Measurements from ENCODE around the gene ZDHHC11B. TPM values are rescaled to one million over a fixed set of nuclear protein-coding genes. Genes with fewer than 3 reads are reported as not detected.
"Not testable (repeated sequence)": the region's sequence is repeated elsewhere in the genome, so short reads cannot be mapped to it uniquely, and the experiment has no call there.

Gene ZDHHC11B
- total RNA-seq, 2 donors from 2014 or later: 0.55 to 3.0 TPM

DNA sequence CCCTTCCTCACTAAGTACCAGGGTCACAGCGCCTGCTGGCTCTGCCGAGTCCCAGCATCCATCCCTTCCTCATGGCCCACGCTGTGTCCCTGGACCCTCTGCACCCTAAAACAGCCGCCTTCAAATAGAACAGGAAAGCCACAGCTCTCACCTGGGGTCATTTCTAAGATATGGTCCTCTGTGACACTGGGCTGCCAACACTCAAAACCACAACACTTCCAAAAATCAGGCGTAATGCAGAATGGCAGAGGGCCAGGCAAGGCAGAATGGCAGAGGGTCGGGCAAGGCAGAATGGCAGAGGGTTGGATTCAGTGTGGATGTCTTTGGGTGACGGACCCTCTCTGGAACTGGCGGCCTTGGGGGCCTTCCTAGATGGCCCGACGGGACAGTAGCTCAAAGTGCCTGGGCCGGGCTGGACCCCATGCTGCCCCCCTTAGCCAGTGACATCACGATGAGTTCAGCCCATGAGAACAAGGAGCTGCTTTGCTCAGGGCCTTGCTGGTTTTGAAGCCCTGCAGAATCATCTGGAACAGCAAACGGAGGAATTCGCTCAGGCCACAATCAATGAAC is 35.3 kb downstream of the ZDHHC11B start:
- intact Hi-C loops (cut with DNase I): no loop called here
- Histone ChIP-seq H3K4me3 (no peak overlapping the region), H3K36me3 (no peaks in the 10 kb centered on the region), H3K27me3 (replicated peaks; ENCODE audit: insufficient read depth) (no peaks in the 10 kb centered on the region), H3K9me3 (no peaks in the 10 kb centered on the region), H3K27ac (no peak overlapping the region), H3K4me1 (replicated peaks) (no peaks in the 10 kb centered on the region)
- no peak for DNase-seq (ENCODE audit: low spot score)
- WGBS: 83% methylated on average over 4 of the region's 14 CpGs
- TF ChIP-seq POLR2A (IDR thresholded peaks at IDR 0.05) (no peak), POLR2AphosphoS5 (IDR thresholded peaks at IDR 0.05) (no peak)
- TF ChIP-seq, protein P1, sequence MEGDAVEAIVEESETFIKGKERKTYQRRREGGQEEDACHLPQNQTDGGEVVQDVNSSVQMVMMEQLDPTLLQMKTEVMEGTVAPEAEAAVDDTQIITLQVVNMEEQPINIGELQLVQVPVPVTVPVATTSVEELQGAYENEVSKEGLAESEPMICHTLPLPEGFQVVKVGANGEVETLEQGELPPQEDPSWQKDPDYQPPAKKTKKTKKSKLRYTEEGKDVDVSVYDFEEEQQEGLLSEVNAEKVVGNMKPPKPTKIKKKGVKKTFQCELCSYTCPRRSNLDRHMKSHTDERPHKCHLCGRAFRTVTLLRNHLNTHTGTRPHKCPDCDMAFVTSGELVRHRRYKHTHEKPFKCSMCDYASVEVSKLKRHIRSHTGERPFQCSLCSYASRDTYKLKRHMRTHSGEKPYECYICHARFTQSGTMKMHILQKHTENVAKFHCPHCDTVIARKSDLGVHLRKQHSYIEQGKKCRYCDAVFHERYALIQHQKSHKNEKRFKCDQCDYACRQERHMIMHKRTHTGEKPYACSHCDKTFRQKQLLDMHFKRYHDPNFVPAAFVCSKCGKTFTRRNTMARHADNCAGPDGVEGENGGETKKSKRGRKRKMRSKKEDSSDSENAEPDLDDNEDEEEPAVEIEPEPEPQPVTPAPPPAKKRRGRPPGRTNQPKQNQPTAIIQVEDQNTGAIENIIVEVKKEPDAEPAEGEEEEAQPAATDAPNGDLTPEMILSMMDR (IDR thresholded peaks at IDR 0.05): no peak

- H3K4me3 ChIP-seq; DNase-seq (ENCODE audit: low spot score); intact Hi-C loops (cut with DNase I); H3K9me3 ChIP-seq; H3K27me3 ChIP-seq (replicated peaks; ENCODE audit: insufficient read depth); H3K36me3 ChIP-seq; H3K27ac ChIP-seq; H3K4me1 ChIP-seq (replicated peaks): not testable (repeated sequence)
- 85% methylated on average over 13 of the region's 18 CpGs for WGBS
Measured at GRCh38 chr5:748011-748980, 36.2 kb downstream of the ZDHHC11B start.

DNA sequence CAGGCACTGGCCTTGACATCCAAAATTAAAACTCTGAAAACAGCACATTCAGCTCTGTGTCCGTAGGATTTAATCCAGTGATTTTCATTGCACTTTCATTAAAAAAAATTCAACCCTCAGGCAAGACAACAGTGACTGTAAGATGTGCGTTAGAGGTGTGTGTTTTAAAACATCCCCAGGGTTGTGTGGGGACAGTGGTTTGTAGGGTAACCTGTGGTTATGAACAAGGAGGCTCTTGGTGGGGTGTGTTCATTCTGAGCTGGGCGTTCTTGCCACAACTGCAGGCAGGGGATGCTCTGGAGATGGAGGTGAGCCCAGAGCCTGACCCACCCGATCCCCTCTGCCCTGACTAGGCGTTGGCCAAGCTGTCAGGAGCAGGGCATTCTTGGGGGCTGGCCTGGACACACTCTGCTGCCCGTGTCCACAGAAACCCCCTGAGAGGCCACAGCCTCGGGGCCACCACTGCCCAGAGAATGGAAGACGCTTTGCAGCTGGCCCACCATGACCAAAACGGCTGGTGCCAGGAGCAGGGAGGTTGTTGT is 37.2 kb downstream of the ZDHHC11B start:
- H3K4me1 ChIP-seq (replicated peaks); H3K27ac ChIP-seq; H3K9me3 ChIP-seq; H3K4me3 ChIP-seq; H3K36me3 ChIP-seq; DNase-seq (ENCODE audit: low spot score); intact Hi-C loops (cut with DNase I); H3K27me3 ChIP-seq (replicated peaks; ENCODE audit: insufficient read depth): not testable (repeated sequence)
- 77% methylated on average over 3 of the region's 9 CpGs for WGBS

DNA sequence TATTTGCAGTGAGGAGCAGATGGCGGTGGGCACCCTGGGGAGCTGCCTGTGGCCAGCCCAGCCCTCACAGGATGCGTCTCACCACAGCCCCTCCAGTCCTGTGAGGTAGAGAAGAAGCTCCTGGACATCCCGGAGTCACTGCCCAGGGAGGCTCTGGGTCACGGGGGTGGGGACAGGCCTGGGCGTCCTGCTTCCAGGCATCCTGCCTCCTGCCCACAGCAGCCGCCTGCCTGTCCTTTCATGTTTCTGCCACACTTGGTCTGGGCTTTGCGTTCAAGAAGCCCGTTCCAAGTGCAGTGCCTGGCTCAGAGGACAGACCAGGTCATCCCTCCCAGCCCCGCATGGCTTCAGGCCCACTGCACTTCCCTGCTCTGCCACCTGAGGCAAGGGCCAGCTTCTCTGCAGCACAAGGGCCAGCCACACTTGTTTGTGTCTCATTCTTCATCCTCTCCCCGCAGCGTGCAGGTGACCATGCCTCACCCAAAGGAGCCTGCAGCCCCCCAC is 38.2 kb downstream of the ZDHHC11B start:
- Histone ChIP-seq H3K4me3 (no peak overlapping the region), H3K4me1 (replicated peaks) (no peaks in the 10 kb centered on the region), H3K9me3 (no peaks in the 10 kb centered on the region), H3K27ac (no peak overlapping the region), H3K27me3 (replicated peaks; ENCODE audit: insufficient read depth) (no peaks in the 10 kb centered on the region), H3K36me3 (no peaks in the 10 kb centered on the region)
- DNase-seq (ENCODE audit: low spot score): no peak
- TF ChIP-seq, protein P1 (IDR thresholded peaks at IDR 0.05): no peak
- no peak for TF ChIP-seq POLR2A (IDR thresholded peaks at IDR 0.05)
- TF ChIP-seq POLR2AphosphoS5 (IDR thresholded peaks at IDR 0.05): no peak
- WGBS: 56% methylated on average over 6 of the region's 11 CpGs
- intact Hi-C loops (cut with DNase I): no loop called here

DNA sequence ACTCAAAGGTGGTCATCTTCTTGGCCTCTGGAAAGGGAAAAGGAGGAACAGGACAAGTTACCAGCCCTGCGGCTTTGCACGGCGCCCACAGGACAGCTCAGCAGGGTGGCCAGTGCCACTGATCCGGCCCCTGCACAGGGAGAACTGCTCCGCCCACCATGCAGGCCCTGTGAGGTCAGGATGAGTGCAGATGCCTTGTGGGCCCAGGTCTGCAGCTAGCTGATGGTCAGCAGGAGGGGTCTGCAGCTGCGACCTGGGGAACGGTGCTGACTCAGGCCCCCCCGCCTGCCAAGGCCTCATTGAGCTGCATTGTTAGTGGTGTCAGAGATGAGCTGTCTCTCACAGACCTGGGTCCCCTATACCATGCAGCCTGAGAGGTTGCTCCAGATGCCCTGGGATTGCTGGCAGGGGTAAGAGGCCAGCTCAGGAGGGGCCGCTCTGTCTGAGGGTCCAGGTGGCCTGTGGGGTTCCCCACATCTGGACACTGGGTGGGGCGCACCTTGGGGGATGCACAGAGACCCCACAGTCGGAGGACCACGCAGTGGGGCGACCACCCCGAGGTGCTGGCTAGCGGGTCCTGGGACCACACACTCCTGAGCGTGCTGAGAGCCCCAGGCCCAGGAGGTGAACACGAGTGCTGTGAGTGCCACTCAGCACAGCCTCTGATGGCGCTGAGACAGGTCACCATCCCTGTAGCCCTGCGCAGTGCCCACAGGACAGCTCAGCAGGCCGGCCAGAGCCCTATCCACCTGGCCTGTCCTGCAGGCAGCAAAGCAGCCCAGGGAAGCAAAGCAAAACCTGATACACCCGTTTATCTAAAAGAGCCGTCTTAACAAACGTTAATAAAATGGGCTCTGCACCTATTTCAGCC is 39.0 kb downstream of the ZDHHC11B start:
- intact Hi-C loops (cut with DNase I); DNase-seq (ENCODE audit: low spot score); H3K36me3 ChIP-seq; H3K9me3 ChIP-seq; H3K27ac ChIP-seq; H3K27me3 ChIP-seq (replicated peaks; ENCODE audit: insufficient read depth); H3K4me1 ChIP-seq (replicated peaks); H3K4me3 ChIP-seq: not testable (repeated sequence)
- WGBS: 89% methylated on average over 21 of the region's 23 CpGs

DNA sequence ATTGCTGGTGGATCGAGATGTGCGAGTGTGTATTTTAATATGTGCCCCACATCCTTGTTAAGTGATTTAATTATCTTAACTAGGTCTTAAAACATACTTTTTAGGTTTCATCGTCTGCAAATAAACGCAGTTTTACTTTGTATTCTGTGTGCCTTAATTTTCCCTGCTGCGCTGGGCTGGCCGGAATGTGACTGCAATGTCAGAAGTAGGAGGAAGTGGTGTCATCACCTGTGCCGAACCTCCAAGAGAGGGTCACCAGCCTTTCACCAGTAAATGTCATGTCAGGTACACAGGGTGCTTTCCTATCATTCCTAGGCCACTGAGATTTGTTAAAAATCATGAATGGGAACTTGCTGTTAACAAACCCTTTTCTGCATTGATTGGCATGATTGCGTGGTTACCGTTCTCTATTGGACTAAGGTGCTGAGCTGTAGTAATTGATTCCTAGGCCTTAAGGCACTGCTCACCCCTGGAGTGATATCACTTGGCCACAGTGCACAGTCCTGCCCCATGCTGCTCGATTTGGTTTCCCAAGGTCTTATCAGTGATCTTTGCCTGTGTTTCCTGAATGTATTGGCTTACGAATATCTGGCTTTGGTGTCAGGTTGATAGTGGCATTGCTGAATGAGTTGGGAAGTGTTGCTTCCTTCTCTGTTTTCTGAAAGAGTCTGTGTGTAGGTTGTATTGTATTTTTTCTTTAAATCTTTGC is 40.7 kb downstream of the ZDHHC11B start:
- H3K27ac ChIP-seq; H3K36me3 ChIP-seq; H3K4me1 ChIP-seq (replicated peaks); intact Hi-C loops (cut with DNase I); H3K9me3 ChIP-seq; H3K4me3 ChIP-seq; DNase-seq (ENCODE audit: low spot score); H3K27me3 ChIP-seq (replicated peaks; ENCODE audit: insufficient read depth): not testable (repeated sequence)
- 75% methylated on average over 11 of the region's 11 CpGs for WGBS

DNA sequence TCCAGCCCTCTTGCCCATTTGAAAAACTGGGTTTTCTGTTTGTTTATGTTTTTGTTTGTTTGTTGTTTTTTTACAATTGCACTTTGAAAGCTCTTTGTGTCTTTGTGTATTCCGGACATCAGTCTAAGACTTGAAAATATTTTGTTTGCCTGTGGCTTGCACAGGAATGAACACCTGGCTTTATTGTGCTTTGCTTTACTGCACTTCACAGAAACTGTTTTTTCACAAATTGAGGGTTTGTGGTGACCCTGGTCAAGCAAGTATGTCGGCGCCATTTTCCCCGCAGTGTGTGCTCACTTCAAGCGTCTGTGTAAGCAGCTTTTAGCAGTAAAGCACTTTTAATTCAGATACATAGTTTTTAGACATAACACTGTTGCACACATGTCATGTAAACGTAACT is 42.3 kb downstream of the ZDHHC11B start:
- H3K27me3 ChIP-seq (replicated peaks; ENCODE audit: insufficient read depth); H3K4me3 ChIP-seq; DNase-seq (ENCODE audit: low spot score); H3K9me3 ChIP-seq; H3K27ac ChIP-seq; H3K4me1 ChIP-seq (replicated peaks); H3K36me3 ChIP-seq; intact Hi-C loops (cut with DNase I): not testable (repeated sequence)
- WGBS: 61% methylated on average over 6 of the region's 6 CpGs

GRCh38 chr5:734145-734544 is 50.4 kb downstream of the ZDHHC11B start:
- H3K4me1 ChIP-seq (replicated peaks); intact Hi-C loops (cut with DNase I); H3K4me3 ChIP-seq; H3K27ac ChIP-seq; H3K36me3 ChIP-seq; H3K9me3 ChIP-seq; DNase-seq (ENCODE audit: low spot score); H3K27me3 ChIP-seq (replicated peaks; ENCODE audit: insufficient read depth): not testable (repeated sequence)
- WGBS: 50% methylated on average over 1 of the region's 1 CpG

All from prostate gland (tissue), 2 donors.